ENCODE results near the gene SNX33.

- TF ChIP-seq POLR2A (IDR thresholded peaks at IDR 0.05) = no peak
- TF ChIP-seq CTCF (IDR thresholded peaks at IDR 0.05) = no peak
Observed at GRCh38 chr15:75620058-75620820, 27.5 kb upstream of the SNX33 start.

Measured in body of pancreas (tissue), 4 donors.